Esophagus muscularis mucosa (tissue), 4 donors: Measurements from ENCODE around the gene GLS. TPM values are rescaled to one million over a fixed set of nuclear protein-coding genes. Genes with fewer than 3 reads are reported as not detected.

ENCODE experiments used
- DNase-seq: peaks from one replicate; pipeline ENCODE4 v3.0.0-alpha.2; 2017; ENCODE audit errors: extremely low spot score
- H3K27ac ChIP-seq, 4 donors: fragments of 200-600 bp; sonication (generic); replicated peaks in 1 of 4; 1 replicate in 3 of 4; 2 replicates in 1 of 4; pipeline ENCODE4 v1.5.1; 2016 to 2019; ENCODE audit warnings: mild to moderate bottlenecking in 1 of 4
- H3K27me3 ChIP-seq, 4 donors: fragments of 200-600 bp; sonication (generic); one replicate each; pipeline versions ENCODE4 v1.5.1 to v1.6.0; 2016 to 2019
- H3K36me3 ChIP-seq, 4 donors: fragments of 200-600 bp; sonication (generic); one replicate each; pipeline ENCODE4 v1.5.1; 2016 to 2019
- H3K4me1 ChIP-seq, 4 donors: fragments of 200-600 bp; sonication (generic); one replicate each; pipeline ENCODE4 v1.5.1; 2016 to 2019
- H3K4me3 ChIP-seq, 4 donors: fragments of 200-600 bp; sonication (generic); 1 replicate in 2 of 4; 2 replicates in 2 of 4; pipeline ENCODE4 v1.5.1; 2016 to 2019; ENCODE audit warnings: mild to moderate bottlenecking in 4 of 4, moderate library complexity in 1 of 4
- H3K9me3 ChIP-seq, 4 donors: fragments of 200-600 bp; sonication (generic); 1 replicate in 3 of 4; 2 replicates in 1 of 4; pipeline ENCODE4 v1.5.1; 2016 to 2019
- EP300 ChIP-seq: sonication (generic); formaldehyde crosslinking; IDR thresholded peaks from one replicate; pipeline ENCODE4 v1.6.1; 2017; ENCODE audit warnings: antibody characterized with exemption
- POLR2A ChIP-seq: fragments of 450-650 bp; IDR thresholded peaks from one replicate; pipeline ENCODE4 v1.6.1; 2017; ENCODE audit warnings: antibody characterized with exemption, moderate library complexity, mild to moderate bottlenecking, low read depth
- POLR2AphosphoS5 ChIP-seq, 2 donors: sonication (generic); formaldehyde crosslinking; IDR thresholded peaks; one replicate each; pipeline ENCODE4 v1.6.1; 2017; ENCODE audit warnings: antibody characterized with exemption in 2 of 2
- WGBS: methylation state at CpG from one replicate; pipeline ENCODE4 v1.1.5; 2018; 5-methylcytosine and 5-hydroxymethylcytosine counted together
- intact Hi-C: fragments of 100-400 bp; cut with DNase I; formaldehyde crosslinking; loops from one replicate; pipeline ENCODE4 v1.15.1; 2023
- total RNA-seq, 4 donors: library from RNA; depleted of rRNA; stranded (reverse); fragments of >200 nt; gene quantifications; one replicate each; pipeline versions ENCODE4 v1.1.0 to v1.2.1, GENCODE V29; 2016
- TF ChIP-seq, protein P1 (sequence below), 3 experiments: fragments of 200-600 bp in 2 of 3; fragments of 450-650 bp in 1 of 3; sonication (generic) in 2 of 3; IDR thresholded peaks; one replicate each; pipeline ENCODE4 v1.5.1; 2017 to 2019; ENCODE audit warnings: antibody characterized with exemption in 3 of 3, mild to moderate bottlenecking in 2 of 3, moderate library complexity in 1 of 3

GLS gene
- total RNA-seq, 4 donors from 2014 or later = 93.6 to 125 (median 94.0) TPM

DNA sequence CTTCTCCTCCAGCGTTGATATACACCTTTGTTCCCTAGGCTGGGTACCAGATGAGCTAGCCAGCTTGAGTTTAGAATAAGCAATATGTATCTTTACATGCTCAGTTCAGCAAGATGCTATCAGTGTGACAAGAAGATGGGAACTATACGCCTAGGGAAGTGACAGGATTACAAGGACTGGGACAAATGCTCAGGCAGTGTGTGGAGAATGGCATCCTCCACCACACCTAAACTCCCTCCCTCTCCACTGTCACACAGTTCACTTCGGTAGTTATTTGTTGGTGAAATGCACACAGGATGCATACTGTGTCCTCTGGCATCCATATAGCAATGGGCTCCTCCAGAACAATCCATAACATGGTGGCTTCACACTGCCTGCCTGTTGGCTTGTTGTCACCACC, 125.7 kb downstream of the GLS start:
- H3K4me3 ChIP-seq = no peak overlapping the region
- DNase-seq = no peak
- H3K27me3 ChIP-seq = no peaks in the 10 kb centered on the region
- 96% methylated on average over 3 of the region's 3 CpGs for WGBS
- H3K27ac ChIP-seq = no peak overlapping the region
- peaks cover 6 to 8% (median 7%) of the 10 kb centered on the region in 4 donors for H3K4me1 ChIP-seq
- TF ChIP-seq POLR2AphosphoS5 (IDR thresholded peaks at IDR 0.05) (no peak), EP300 (no peak), POLR2A (no peak)
- TF ChIP-seq, protein P1, sequence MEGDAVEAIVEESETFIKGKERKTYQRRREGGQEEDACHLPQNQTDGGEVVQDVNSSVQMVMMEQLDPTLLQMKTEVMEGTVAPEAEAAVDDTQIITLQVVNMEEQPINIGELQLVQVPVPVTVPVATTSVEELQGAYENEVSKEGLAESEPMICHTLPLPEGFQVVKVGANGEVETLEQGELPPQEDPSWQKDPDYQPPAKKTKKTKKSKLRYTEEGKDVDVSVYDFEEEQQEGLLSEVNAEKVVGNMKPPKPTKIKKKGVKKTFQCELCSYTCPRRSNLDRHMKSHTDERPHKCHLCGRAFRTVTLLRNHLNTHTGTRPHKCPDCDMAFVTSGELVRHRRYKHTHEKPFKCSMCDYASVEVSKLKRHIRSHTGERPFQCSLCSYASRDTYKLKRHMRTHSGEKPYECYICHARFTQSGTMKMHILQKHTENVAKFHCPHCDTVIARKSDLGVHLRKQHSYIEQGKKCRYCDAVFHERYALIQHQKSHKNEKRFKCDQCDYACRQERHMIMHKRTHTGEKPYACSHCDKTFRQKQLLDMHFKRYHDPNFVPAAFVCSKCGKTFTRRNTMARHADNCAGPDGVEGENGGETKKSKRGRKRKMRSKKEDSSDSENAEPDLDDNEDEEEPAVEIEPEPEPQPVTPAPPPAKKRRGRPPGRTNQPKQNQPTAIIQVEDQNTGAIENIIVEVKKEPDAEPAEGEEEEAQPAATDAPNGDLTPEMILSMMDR (IDR thresholded peaks at IDR 0.05) = no peak
- intact Hi-C loops = no loop called here
- H3K9me3 ChIP-seq = no peaks in the 10 kb centered on the region
- H3K36me3 ChIP-seq = peaks cover 44 to 94% (median 64%) of the 10 kb centered on the region in 4 donors

DNA sequence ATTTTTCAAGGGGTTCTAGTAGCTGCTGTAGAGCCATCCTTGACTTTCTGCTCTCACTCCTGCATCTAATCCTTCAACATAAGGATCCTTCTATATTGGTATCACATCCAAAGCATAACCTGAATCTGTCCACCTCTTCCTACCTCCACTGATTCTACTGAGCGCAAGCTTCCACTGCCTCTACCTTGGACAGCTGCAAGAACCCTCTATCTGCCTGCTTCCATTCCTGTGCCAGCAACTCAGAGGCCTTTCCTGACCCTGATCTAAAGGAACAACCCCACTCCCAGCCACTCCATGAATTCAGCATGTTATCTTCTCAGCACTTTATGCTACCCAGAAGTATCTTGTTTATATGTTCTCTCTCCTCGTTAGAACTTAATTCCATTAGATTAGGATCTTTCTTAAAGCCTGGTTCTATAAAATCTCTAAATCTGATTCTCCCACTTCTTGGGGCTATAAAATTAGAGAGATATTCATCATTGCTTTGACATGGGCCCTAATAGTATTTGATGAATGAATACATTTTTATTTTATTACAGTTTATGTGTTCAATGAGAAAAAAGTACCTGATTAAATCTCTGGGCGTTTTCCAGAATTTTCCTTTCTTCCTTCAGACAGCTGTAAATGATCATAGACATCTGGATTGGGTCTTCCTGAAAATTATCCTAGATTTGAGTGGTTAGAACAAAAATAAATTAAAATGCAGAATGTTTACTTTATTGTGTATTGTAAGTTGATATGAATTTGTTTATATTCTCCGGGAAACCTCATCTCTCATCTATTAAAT, 126.6 kb downstream of the GLS start:
- Histone ChIP-seq H3K36me3 (peaks cover 44 to 92% (median 60%) of the 10 kb centered on the region in 4 donors), H3K9me3 (no peaks in the 10 kb centered on the region), H3K27ac (no peak overlapping the region), H3K4me1 (peaks cover 14 to 17% (median 16%) of the 10 kb centered on the region in 4 donors), H3K27me3 (no peaks in the 10 kb centered on the region), H3K4me3 (no peak overlapping the region)
- WGBS = 83% methylated on average over 4 of the region's 4 CpGs
- TF ChIP-seq EP300 (no peak), POLR2AphosphoS5 (IDR thresholded peaks at IDR 0.05) (no peak), POLR2A (no peak)
- TF ChIP-seq, protein P1 (IDR thresholded peaks at IDR 0.05) = no peak
- DNase-seq = no peak
- intact Hi-C loops = no loop called here

DNA sequence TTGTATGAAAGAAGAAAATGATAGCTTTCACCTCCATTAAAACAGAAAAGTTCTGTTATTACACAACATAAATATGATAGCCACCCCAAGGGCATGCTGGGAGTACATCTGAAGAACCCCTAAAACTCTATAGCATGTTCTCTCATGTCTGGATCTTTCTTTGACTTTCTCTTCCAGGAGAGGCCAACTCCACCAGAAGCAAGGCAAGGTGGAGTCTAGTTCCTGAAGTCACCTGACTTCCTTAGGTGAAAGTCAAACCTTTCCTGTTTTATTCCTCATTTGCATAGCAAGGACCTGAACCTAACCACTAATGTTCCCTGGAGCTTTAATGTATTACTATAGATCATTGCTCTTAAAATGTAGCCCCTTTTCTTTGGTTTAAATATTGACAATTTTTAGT, 127.7 kb downstream of the GLS start:
- TF ChIP-seq, protein P1 (IDR thresholded peaks at IDR 0.05) = no peak
- TF ChIP-seq EP300 (no peak), POLR2A (no peak), POLR2AphosphoS5 (IDR thresholded peaks at IDR 0.05) (no peak)
- Histone ChIP-seq H3K4me3 (no peak overlapping the region), H3K27ac (no peak overlapping the region), H3K4me1 (peaks cover 22 to 27% (median 27%) of the 10 kb centered on the region in 4 donors), H3K36me3 (peaks cover 35 to 81% (median 53%) of the 10 kb centered on the region in 4 donors), H3K9me3 (no peaks in the 10 kb centered on the region), H3K27me3 (no peaks in the 10 kb centered on the region)
- intact Hi-C loops = no loop called here
- DNase-seq = no peak

DNA sequence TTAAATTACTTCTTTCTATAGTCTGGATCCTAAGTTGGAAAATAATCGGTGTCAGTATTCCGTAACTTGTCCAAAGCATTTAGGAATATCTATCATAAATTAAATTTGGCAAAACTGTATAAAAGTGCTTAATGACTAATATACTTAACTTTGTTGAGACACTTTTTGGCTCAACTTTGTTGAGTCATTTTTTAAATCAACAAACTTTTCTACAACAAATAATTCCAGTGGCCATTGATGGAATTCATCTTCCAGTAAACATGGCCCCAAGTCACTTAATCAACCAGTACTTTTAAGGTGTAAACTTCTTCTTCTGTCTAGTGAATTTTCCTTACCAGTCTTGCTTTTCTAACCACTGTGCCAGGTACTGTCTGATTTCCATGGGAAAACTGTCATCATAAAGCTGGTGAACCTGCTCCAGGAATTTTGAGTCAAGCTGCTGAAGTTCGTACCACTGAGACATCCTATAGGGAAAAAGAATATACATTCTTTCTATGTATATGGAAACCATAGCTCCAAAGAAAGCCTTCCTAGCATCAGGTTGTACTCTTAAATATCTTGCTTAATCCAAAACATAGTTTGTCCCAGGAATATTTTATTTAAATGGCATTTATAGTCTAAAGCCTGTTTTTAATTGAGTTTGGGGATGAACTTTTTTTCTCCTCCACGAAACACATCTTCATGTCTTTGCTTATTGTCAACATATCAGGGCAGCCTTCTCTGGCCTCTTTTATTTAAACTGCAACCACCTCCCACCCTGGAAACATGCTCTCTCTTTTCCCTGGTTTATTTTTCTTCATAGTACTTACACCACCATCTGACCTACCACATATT, 129.1 kb downstream of the GLS start:
- DNase-seq = no peak
- Histone ChIP-seq H3K36me3 (peaks cover 23 to 66% (median 38%) of the 10 kb centered on the region in 4 donors), H3K9me3 (no peaks in the 10 kb centered on the region), H3K4me3 (no peak overlapping the region), H3K4me1 (peaks cover 22 to 33% (median 32%) of the 10 kb centered on the region in 4 donors), H3K27me3 (no peaks in the 10 kb centered on the region), H3K27ac (no peak overlapping the region)
- TF ChIP-seq EP300 = no peak
- intact Hi-C loops = loop anchor here (10.0 kb wide), 1 partner anchor 165 kb away; no protein-coding TSS in a partner anchor
- 93% methylated on average over 4 of the region's 4 CpGs for WGBS
